Measurements from ENCODE around the gene FAIM2.

GRCh38 chr12:49827401-49828099 is 76.2 kb downstream of the FAIM2 start:
- TF ChIP-seq CTCF (tag by site-specific recombination; IDR thresholded peaks at IDR 0.05) (no peak), ZNF324 (tag by site-specific recombination; IDR thresholded peaks at IDR 0.05) (no peak; the same call in 1 of the 2 replicates), YY1 (tag by site-specific recombination; IDR thresholded peaks at IDR 0.05) (no peak)

All from HEK293 (cell line).